Neural cell (in vitro differentiated cells): ENCODE measurements around the gene CTSA.

ENCODE experiments used
- CTCF ChIP-seq: fragments of 450-650 bp; IDR thresholded peaks from 2 replicates; pipeline ENCODE4 v1.5.1; 2014; ENCODE audit warnings: antibody characterized with exemption, mild to moderate bottlenecking, moderate library complexity; ENCODE audit not compliant: poor library complexity, severe bottlenecking
- EP300 ChIP-seq: fragments of 450-650 bp; conservative IDR thresholded peaks from 2 replicates; pipeline ENCODE4 v1.6.1; 2014; ENCODE audit warnings: antibody characterized with exemption, mild to moderate bottlenecking, moderate library complexity; ENCODE audit not compliant: poor library complexity, severe bottlenecking
- EZH2 ChIP-seq: fragments of 200-600, 300-800 bp; shearing (Covaris generic), sonication (generic); IDR thresholded peaks from 2 replicates; pipeline ENCODE4 v1.6.1; 2014; ENCODE audit warnings: antibody characterized with exemption, low read length, borderline replicate concordance, mild to moderate bottlenecking; ENCODE audit not compliant: insufficient read depth, poor library complexity, severe bottlenecking
- MXI1 ChIP-seq: fragments of 450-650 bp; conservative IDR thresholded peaks from 2 replicates; pipeline ENCODE4 v1.6.1; 2014; ENCODE audit warnings: antibody characterized with exemption, mild to moderate bottlenecking; ENCODE audit not compliant: poor library complexity, severe bottlenecking
- POLR2AphosphoS5 ChIP-seq: IDR thresholded peaks from 2 replicates; pipeline ENCODE4 v1.6.1; 2012
- RAD21 ChIP-seq: fragments of 450-650 bp; conservative IDR thresholded peaks from 2 replicates; pipeline ENCODE4 v1.6.1; 2014; ENCODE audit warnings: antibody characterized with exemption, mild to moderate bottlenecking, moderate library complexity
- SMC3 ChIP-seq: fragments of 450-650 bp; conservative IDR thresholded peaks from 2 replicates; pipeline ENCODE4 v1.6.1; 2014; ENCODE audit warnings: antibody characterized with exemption, mild to moderate bottlenecking, moderate library complexity; ENCODE audit not compliant: poor library complexity
- TAF1 ChIP-seq: IDR thresholded peaks from 2 replicates; pipeline ENCODE4 v1.6.1; 2012; ENCODE audit warnings: low read depth
- TF ChIP-seq, protein P1 (sequence below): IDR thresholded peaks from 2 replicates; pipeline ENCODE4 v1.6.1; 2012; ENCODE audit warnings: borderline replicate concordance

- TF ChIP-seq CTCF = no peak
- no peak for TF ChIP-seq EZH2
- TF ChIP-seq, protein P1, sequence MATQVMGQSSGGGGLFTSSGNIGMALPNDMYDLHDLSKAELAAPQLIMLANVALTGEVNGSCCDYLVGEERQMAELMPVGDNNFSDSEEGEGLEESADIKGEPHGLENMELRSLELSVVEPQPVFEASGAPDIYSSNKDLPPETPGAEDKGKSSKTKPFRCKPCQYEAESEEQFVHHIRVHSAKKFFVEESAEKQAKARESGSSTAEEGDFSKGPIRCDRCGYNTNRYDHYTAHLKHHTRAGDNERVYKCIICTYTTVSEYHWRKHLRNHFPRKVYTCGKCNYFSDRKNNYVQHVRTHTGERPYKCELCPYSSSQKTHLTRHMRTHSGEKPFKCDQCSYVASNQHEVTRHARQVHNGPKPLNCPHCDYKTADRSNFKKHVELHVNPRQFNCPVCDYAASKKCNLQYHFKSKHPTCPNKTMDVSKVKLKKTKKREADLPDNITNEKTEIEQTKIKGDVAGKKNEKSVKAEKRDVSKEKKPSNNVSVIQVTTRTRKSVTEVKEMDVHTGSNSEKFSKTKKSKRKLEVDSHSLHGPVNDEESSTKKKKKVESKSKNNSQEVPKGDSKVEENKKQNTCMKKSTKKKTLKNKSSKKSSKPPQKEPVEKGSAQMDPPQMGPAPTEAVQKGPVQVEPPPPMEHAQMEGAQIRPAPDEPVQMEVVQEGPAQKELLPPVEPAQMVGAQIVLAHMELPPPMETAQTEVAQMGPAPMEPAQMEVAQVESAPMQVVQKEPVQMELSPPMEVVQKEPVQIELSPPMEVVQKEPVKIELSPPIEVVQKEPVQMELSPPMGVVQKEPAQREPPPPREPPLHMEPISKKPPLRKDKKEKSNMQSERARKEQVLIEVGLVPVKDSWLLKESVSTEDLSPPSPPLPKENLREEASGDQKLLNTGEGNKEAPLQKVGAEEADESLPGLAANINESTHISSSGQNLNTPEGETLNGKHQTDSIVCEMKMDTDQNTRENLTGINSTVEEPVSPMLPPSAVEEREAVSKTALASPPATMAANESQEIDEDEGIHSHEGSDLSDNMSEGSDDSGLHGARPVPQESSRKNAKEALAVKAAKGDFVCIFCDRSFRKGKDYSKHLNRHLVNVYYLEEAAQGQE = no peak
- TF ChIP-seq RAD21 = no peak
- no peak for TF ChIP-seq POLR2AphosphoS5
- no peak for TF ChIP-seq EP300
- no peak for TF ChIP-seq TAF1
- TF ChIP-seq SMC3 = no peak
- TF ChIP-seq MXI1 = no peak
Measured at GRCh38 chr20:45909336-45909808, 18.2 kb downstream of the CTSA start.
